Measurements from ENCODE around the gene HNRNPA0. TPM values are rescaled to one million over a fixed set of nuclear protein-coding genes. Genes with fewer than 3 reads are reported as not detected.

Gene HNRNPA0
- 10 to 100 TPM in 2 of 4 donors, 1 to 10 TPM in 2; 8.4 to 13.7 (median 9.4) TPM for total RNA-seq

DNA sequence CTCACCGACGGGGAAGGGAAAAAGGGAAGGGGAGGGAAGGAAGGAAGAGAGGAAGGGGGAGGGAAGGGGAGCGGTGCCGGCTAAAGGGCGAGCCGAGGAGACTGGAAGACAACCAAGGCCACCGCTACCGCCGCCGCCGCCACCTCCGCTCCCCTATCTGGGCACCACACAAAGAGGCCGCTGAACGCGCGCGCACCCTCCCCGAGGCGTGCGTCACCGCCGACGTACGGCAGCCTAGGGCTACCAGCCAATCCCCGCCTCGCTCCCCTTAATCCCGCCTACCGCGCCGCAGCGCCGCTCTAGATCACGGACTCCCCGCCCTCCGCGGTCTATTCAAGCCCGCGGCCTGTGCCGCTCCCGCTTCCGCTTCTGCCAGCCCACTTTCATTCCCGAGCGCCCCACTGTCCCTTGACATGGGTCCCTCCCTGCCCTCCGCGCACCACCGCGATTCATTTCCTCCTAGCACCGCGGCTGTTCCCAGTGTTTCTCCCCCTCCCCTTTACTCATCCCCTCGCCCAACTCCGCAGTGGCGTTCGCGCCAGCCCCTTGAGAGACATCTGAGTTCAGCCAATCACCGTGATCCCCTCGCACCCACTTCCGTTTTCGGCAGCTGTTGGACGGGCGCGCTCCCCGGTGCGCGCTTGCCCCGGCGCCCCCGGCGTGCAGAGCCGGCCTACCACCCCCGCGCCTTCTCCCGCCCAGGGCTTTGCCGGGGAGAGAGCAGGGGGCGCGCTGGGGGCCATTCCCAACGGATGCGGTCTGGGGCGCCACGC, at the start of gene HNRNPA0:
HNRNPA0 (minus strand) TSS at position 176 of the 773 bp plus-strand sequence. CDS start 297 bp downstream, outside the sequence.
- peak within 1 kb of the TSS; percentile 97 to 100 (median 99) for H3K27ac ChIP-seq
- H3K9me3 ChIP-seq, result no peaks in the 10 kb centered on the region
- H3K36me3 ChIP-seq, result no peaks in the 10 kb centered on the region
- peak; percentile 91 for DNase-seq
- no peaks in the 10 kb centered on the region for H3K27me3 ChIP-seq
- WGBS, 2 donors, result 0% methylated on average over 37 to 69 of the region's 79 CpGs
- TF ChIP-seq, protein P1, sequence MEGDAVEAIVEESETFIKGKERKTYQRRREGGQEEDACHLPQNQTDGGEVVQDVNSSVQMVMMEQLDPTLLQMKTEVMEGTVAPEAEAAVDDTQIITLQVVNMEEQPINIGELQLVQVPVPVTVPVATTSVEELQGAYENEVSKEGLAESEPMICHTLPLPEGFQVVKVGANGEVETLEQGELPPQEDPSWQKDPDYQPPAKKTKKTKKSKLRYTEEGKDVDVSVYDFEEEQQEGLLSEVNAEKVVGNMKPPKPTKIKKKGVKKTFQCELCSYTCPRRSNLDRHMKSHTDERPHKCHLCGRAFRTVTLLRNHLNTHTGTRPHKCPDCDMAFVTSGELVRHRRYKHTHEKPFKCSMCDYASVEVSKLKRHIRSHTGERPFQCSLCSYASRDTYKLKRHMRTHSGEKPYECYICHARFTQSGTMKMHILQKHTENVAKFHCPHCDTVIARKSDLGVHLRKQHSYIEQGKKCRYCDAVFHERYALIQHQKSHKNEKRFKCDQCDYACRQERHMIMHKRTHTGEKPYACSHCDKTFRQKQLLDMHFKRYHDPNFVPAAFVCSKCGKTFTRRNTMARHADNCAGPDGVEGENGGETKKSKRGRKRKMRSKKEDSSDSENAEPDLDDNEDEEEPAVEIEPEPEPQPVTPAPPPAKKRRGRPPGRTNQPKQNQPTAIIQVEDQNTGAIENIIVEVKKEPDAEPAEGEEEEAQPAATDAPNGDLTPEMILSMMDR (IDR thresholded peaks at IDR 0.05), result peak in 2 of 6 experiments; percentile 9 to 21
- peak in 3 of 4 donors; percentile 98 to 99 (median 98) for TF ChIP-seq POLR2A (IDR thresholded peaks at IDR 0.05)
- intact Hi-C loops (cut with DNase I), result no loop called here
- H3K4me1 ChIP-seq, result peaks cover 0 to 57% (median 14%) of the 10 kb centered on the region in 3 donors
- peak within 1 kb of the TSS; percentile 62 to 93 (median 74) for H3K4me3 ChIP-seq

DNA sequence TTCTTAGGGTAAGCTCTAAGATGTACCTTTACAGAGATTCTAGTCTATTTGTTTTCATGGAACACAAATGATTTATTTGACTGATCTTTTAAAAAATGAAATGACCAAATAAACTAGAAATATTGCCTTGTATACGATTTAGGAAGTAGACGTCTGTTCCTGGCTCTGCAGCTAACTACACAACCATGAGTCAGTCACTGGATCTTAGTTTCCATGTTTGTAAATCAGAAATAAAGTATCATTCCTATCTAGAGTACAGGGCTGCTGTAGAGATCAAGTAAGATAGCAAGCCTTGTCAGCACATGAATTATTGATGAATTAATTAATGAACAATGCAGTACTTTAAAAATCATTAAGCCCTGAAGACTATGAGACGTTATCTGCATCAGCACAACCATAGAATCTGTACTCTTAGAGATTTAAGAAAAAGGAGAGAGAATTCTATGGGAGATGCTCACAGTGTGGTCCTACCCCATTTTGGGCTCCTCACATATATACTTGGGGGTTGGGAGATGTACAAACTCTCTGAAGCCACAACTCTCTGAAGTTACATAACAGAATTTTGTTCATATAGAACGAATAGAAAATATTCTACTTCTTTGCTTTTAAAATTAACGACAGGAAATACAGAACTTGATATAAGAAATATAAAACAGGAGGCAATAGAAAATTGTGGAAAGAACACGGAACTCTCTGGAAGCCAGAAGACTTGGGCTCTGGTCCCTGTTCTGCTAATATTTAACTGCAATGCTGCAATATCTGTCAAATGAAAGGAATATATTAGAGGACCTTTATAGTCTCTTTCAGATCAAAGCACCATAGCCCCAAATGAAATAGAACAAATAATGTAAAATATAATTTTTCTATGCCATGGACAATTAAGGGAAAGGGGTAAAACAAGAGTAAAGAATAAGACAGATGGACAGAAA, 48.4 kb upstream of the HNRNPA0 start:
- DNase-seq, result no peak
- WGBS, 2 donors, result 64 to 73% methylated on average over 6 of the region's 6 CpGs
- Histone ChIP-seq H3K9me3 (no peaks in the 10 kb centered on the region), H3K4me3 (no peak overlapping the region), H3K27me3 (no peaks in the 10 kb centered on the region), H3K36me3 (no peaks in the 10 kb centered on the region), H3K27ac (no peak overlapping the region), H3K4me1 (no peaks in the 10 kb centered on the region)
- intact Hi-C loops (cut with DNase I), result no loop called here
- TF ChIP-seq, protein P1 (IDR thresholded peaks at IDR 0.05), result no peak
- TF ChIP-seq POLR2A (IDR thresholded peaks at IDR 0.05), result no peak

DNA sequence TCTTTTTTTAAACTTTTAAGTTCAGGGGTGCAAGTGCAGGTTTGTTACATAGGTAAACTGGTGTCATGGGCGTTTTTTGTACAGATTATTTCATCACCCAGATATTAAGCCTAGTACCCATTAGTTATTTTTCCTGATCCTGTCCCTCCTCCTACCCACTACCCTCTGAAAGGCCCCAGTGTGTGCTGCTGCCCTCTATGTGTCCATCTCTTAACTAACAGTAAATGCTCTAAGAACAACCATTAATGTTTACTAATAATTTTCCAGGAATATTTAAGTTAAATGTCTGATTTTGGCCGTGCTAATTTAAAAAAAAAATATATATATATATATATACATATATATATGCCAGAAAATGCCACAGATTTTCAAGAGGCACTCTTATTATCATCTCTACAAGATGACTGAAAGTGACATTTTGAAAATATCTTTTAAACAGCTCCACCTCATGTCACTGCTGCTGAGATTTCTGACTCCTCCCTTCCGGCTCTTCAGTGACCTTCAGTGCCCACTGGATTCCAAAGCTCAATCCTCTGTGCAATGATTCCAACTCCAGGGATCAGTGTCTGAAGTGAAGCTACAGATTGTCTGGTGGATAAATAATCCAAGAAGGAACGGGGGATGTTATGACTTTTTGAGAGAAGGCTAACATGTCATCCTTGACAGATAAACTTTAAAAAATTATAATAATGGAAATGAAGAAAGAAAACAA, 46.7 kb upstream of the HNRNPA0 start:
- H3K36me3 ChIP-seq, result no peaks in the 10 kb centered on the region
- TF ChIP-seq, protein P1 (IDR thresholded peaks at IDR 0.05), result no peak
- TF ChIP-seq POLR2A (IDR thresholded peaks at IDR 0.05), result no peak
- intact Hi-C loops (cut with DNase I), result no loop called here
- no peaks in the 10 kb centered on the region for H3K4me1 ChIP-seq
- H3K27me3 ChIP-seq, result no peaks in the 10 kb centered on the region
- WGBS, 2 donors, result 61 to 65% methylated on average over 4 of the region's 4 CpGs
- H3K9me3 ChIP-seq, result no peaks in the 10 kb centered on the region
- no peak overlapping the region for H3K4me3 ChIP-seq
- no peak overlapping the region for H3K27ac ChIP-seq
- DNase-seq, result no peak

DNA sequence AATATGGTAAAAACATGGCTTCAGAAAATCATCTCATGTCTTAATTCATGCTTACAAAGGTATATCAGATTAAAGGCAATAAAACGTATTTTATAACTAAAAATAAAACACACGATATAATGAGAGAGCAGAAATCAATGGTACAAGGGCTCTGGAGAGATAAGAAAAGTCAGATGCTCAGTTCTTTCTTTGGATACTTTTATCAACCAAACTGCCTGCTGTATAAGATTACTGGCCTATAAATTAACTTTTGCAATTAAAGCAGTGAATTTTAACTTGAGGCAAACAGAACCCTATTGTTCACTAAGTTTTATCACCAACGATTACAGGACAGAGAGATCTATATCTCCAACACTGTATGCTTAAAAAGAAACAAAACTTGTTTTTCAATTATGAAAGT, 42.1 kb upstream of the HNRNPA0 start:
- intact Hi-C loops (cut with DNase I), result no loop called here

More for the DNA sequence above, 42.1 kb upstream of the HNRNPA0 start:
- Histone ChIP-seq H3K4me3 (no peak overlapping the region), H3K36me3 (no peaks in the 10 kb centered on the region), H3K27me3 (no peaks in the 10 kb centered on the region), H3K27ac (no peak overlapping the region), H3K9me3 (no peaks in the 10 kb centered on the region), H3K4me1 (no peaks in the 10 kb centered on the region)
- WGBS, 2 donors, result 74 to 81% methylated on average over 3 of the region's 3 CpGs
- DNase-seq, result no peak
- no peak for TF ChIP-seq POLR2A (IDR thresholded peaks at IDR 0.05)
- TF ChIP-seq, protein P1 (IDR thresholded peaks at IDR 0.05), result no peak

All from esophagus squamous epithelium (tissue), 5 donors.